DOHH2 (cell line): ENCODE results near the gene MYZAP.

Experiments used
- CTCF ChIP-seq: fragments of 200-600 bp; sonication (generic); IDR thresholded peaks from one replicate; pipeline ENCODE4 v1.5.1; 2014; ENCODE audit warnings: antibody characterized with exemption, mild to moderate bottlenecking, low read depth, low read length; ENCODE audit not compliant: poor library complexity, severe bottlenecking
- EZH2phosphoT487 ChIP-seq: fragments of 200-600 bp; sonication (generic); IDR thresholded peaks from 2 replicates; pipeline ENCODE4 v1.6.1; 2017; ENCODE audit warnings: borderline replicate concordance, mild to moderate bottlenecking, antibody characterized with exemption, low read length, moderate library complexity, mixed read lengths

- no peak for TF ChIP-seq CTCF
- no peak for TF ChIP-seq EZH2phosphoT487
Measured at GRCh38 chr15:57655053-57655452, 63.3 kb downstream of the MYZAP start.
